Mesenteric fat pad (tissue), 1 donor: ENCODE data around the gene HTR2A. TPM values are rescaled to one million over a fixed set of nuclear protein-coding genes. Genes with fewer than 3 reads are reported as not detected.
A peak's percentile ranks its signal among the peaks of the same experiment; 100 is the strongest.
"Not testable (repeated sequence)": the region's sequence is repeated elsewhere in the genome, so short reads cannot be mapped to it uniquely, and the experiment has no call there.

Experiments used
- DNase-seq: peaks from one replicate; pipeline ENCODE4 v3.0.0-alpha.2; 2020; ENCODE audit warnings: low spot score
- total RNA-seq: library from RNA; stranded (reverse); fragmentation: NEBNext Ultra II Directional; extraction: Animal tissue kit (Norgen Biotek cat#: 25700); gene quantifications from one replicate; pipeline ENCODE4 v1.2.1, GENCODE V29; 2021
- donor health status: DM: yes; HTN: yes; CAD: no.

Gene HTR2A
- total RNA-seq, 1 donor from 2014 or later, result 1.4 TPM

GRCh38 chr13:46812301-46812797 is 84.5 kb downstream of the HTR2A start:
- DNase-seq, result no peak

- DNase-seq, result no peak
Measured at GRCh38 chr13:46810440-46810839, 86.4 kb downstream of the HTR2A start.

DNA sequence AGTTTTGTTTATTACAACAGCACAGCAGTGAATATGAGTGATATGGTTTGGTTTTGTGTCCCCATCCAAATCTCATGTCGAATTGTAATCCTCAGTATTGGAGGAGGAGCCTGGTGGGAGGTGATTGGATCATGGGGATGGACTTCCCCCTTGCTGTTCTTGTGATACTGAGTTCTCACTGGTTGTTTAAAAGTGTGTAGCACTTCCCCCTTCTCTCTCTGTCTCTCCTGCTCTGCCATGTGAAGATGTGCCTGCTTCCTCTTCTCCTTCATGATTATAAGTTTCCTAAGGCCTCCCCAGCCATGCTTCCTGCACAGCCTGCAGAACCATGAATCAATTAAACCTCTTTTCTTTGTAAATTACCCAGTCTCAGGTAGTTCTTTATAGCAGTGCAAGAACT is 91.9 kb downstream of the HTR2A start:
- not testable (repeated sequence) for DNase-seq

DNA sequence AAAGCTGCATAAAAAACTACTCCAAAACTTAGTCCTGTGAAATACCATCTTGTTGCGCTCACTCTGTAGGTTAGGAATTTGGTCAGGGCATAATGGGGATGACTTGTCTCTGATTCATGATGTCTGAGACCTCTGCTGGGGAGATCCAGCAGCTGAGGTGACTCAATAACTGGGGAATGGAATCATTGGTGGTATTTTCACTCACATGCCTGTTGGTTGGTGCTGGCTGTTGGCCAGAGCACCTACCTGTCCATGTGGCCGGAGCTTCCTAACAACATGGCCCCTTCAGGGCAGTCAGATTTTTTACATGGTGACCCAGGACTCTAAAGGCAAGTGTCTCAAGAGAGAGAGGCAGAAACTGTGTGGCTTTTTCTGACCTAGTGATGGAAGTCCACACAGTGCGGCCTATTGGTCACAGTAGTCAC is 92.5 kb downstream of the HTR2A start:
- DNase-seq, result no peak

- no peak for DNase-seq
Measured at GRCh38 chr13:46803586-46803985, 93.3 kb downstream of the HTR2A start.

DNA sequence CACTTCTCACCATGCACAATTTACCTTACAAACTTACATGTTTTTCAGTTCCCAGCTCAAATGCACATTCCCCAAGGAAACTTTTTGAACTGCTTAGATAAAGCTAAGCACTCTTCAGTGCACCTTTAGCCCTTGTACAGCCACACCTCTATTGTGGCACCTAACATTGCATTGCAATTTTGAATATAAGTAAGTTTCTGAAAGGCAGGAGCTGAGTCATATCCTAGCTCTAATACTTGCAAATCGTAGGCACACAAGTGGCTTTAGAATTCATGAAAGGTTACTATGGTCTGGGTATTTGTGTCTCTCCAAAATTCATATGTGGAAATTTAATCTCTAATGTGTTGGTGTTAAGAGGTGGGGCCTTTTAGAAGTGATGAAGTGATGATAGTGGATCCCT is 95.0 kb downstream of the HTR2A start:
- DNase-seq, result no peak

DNA sequence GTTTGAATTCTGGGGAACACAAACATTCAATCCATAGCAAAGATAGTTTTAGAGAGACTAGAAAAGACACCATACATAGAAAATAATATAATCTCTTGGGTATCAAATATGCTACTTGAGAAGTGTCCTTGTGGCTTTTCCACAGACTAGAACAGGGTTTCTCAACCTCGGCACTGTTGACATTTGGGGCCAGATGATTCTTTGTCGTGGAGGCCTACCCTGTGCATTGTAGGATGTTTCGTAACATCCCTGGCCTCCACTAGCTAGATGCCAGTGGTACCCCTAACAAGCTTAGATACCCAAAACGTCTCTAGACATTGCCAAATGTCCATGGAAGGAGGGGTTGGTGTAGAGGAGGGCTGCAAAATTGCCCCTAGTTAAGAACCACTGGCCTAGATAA is 97.7 kb downstream of the HTR2A start:
- DNase-seq, result no peak

DNA sequence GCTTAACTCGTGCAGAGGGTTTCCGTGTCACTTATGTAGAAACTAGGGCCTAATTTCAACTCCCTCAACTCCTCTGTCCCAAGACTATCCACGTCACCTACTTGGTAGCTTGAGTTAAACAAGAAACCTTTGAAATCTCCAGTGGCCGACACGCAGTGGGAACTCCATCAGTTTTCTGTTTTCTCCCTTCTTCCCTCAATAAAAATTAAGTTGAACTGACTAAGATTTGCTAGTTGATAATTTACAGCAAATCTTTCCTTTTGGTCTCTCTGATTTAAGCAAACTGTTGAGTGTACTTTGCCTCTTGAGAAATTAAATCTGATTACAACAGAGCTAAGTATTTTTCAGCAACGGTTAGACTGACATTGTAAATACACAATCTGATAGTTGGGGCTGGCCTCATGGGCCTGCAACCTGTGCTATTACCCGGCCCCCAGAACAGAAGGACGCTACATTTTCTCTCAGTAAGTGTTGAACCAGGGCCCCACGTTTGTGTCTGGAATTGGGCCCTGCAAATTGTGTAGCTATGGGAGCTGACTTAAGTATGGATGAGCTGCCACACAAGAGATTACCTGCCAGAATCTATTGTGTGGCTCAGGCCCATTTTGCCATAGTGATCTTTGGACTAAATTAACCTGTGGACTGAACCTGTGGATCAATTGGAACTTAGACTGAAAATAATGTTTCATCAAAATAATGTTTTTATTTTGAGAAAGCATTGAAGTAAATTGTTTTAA is 99.2 kb downstream of the HTR2A start:
- no peak for DNase-seq

DNA sequence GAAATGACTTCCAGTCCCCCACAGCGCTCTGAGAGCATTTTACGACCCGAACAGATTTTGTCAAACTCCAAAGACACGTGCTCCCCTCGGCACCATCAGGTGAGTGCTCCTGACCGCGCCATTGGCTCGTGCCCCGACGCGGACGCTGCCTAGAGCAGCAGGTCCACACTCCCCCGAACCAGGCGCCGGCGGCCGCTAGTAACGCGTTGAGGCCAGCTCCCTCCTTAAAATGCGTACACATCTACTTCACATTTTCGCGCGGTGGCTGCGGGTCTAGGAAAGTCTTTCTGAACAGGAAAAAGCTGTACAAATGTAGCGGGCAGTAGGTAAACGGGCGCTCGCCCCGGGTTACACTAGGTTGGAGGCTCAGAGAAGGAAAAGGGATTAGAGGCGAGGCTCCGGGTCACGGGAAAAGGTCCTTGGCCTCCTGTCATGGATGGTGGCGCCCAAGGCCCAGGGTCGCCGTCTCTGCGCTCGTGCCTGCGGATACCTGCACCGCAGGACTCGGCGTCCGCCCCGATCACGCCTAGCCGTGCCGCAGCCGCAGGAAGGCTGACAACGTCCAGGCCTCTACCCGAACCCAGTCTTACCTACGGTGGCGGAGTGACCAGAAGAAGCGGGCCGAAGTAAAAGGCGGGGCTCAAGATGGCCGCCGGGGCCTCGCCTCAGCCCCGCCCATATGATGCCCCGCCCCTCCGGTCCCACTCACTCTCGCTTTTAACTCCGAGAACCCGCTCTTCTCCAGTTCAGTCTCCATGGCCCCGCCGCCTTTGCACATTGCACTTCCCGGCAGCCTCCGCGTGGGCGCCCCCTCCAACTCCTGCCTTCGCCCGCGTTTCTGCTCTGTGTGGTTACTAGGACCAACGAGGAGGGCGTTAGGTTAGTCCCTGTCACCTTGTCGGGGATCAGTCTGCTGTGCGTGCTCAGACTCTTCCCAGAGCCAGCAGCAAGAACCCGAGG is 100.1 kb downstream of the HTR2A start, which contains the start of gene ESD:
Gene ESD, minus strand, starts transcription at position 647 of the 960 bp plus-strand sequence. CDS start 5,748 bp downstream, outside the sequence.
- peak; percentile 95 for DNase-seq

DNA sequence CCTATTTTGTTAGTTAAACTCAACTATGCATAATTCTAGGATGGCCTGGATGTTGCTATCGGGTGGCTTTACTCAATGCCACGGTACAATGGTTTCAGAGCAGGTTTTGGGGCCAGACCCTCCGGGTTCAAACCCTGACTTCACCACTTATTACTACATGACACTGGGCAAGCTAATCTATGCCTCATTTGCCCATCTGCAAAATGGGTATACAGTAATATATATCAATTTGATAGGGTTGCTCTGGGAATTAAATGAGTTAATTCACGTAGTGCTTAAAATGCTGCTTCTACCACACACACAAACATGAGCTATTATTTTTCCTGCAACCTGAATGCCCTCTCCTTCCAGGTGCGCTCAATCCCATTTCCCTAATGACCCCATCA is 100.7 kb downstream of the HTR2A start:
- DNase-seq, result no peak

DNA sequence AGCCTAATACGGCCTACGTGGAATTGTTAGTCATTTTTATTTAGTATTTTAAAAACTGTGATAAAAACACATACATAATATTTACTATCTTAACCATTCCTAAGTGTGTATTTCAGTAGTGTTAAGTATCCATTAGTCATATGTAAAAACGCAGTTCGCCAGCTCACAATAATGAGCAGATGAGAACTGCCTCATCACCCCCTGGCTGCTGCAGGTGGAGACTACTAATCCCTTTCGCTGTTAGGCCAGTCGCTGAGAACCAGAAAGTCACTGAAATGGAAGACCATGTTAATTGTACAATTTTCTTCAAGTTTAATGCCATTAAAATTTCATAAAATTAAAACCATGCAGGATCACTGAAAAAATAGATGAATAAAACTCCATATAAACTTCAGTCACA is 101.5 kb downstream of the HTR2A start:
- no peak for DNase-seq

DNA sequence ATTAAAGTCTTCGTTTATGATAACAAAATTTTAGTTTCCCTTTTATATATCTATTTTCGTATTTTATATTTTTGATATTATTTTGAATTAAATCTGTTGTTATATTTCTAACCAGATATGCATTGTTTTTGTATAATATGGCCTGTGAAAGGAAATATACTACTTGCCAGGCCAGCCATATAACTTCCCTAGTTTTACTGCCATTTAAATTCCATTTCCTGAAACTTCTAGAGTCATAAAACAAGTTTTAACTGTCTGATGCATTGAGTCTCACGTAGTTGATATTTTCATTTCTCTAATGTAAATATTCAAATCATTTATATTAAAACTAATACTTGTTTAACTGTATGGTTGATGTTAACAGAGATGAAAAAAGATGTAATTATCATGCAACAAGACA is 113.3 kb downstream of the HTR2A start:
- no peak for DNase-seq

DNA sequence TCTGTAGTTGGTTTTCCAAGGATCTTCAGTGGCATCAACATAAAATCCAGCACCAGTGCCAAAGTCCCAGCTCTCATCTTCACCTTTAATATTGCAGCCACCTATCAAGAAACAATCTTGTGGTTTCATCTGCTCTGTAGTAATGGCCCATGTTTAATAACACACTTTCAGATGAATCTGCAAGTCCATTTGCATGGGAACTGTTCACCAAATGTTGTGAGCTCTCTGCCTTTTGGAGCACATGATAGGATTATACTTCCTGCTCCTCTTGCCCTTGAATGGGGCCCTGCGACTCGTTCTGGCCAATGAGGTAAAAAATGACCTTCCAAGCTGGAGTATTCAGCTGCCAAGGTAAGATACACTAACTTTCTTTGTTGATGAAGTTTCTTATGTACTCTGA is 114.2 kb downstream of the HTR2A start:
- DNase-seq, result no peak

DNA sequence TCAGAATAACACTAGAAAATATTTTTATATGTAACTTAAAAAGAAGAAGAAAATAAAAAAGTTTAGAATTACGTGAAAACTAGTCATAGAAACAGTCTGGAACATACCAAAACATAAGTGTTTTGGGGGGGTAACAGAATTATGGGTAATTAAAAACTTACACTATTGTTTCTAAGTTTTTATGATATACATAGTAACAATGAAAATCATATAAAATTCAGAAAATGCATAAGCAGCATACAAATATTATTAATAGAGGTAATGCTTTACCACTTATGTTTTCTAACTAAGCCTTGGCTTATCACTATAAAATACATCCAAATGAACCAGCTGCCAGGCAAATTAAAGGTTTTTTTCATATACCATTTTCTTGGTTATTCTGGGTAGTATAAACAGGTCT is 114.8 kb downstream of the HTR2A start:
- no peak for DNase-seq

Other genes starting within 250 kb of the HTR2A start
- 88.2 TPM for gene ESD, start 99.9 kb downstream of the HTR2A start, total RNA-seq